HUES64 (cell line): ENCODE results near the gene C1orf198.

ENCODE experiments used
- H3K27ac ChIP-seq: 2 replicates; pipeline ENCODE4 v1.7.0; 2013; ENCODE audit warnings: low read depth, low read length, inconsistent platforms
- H3K27me3 ChIP-seq: 2 replicates; pipeline ENCODE4 v1.6.1; 2013; ENCODE audit warnings: mild to moderate bottlenecking, low read length; ENCODE audit not compliant: insufficient read depth
- H3K36me3 ChIP-seq: 2 replicates; pipeline ENCODE4 v1.6.1; 2013; ENCODE audit warnings: mild to moderate bottlenecking, low read length; ENCODE audit not compliant: insufficient read depth
- H3K4me1 ChIP-seq: 2 replicates; pipeline ENCODE4 v1.6.1; 2013; ENCODE audit warnings: mild to moderate bottlenecking, low read length, moderate library complexity; ENCODE audit not compliant: insufficient read depth
- H3K4me3 ChIP-seq: 2 replicates; pipeline ENCODE4 v1.5.1; 2013; ENCODE audit warnings: mild to moderate bottlenecking, low read length, moderate library complexity
- H3K9ac ChIP-seq: 2 replicates; pipeline ENCODE4 v1.6.1; 2013; ENCODE audit warnings: mild to moderate bottlenecking, low read depth, low read length
- H3K9me3 ChIP-seq: 2 replicates; pipeline ENCODE4 v1.6.1; 2013; ENCODE audit warnings: low read depth, low read length; ENCODE audit not compliant: insufficient read depth
- WGBS: fragments of 150-250, 120-280 bp; methylation state at CpG from one replicate; pipeline ENCODE4 v1.1.7; 2013; ENCODE audit warnings: missing lambda C conversion rate; 5-methylcytosine and 5-hydroxymethylcytosine counted together

Gene C1orf198

GRCh38 chr1:230858236-230858820, 10.0 kb downstream of the C1orf198 start:
- H3K27ac ChIP-seq = no peak overlapping the region
- no peaks in the 10 kb centered on the region for H3K27me3 ChIP-seq
- H3K4me1 ChIP-seq = peaks cover 10% of the 10 kb centered on the region; the same call in 1 of the 2 replicates
- 90% methylated on average over 6 of the region's 7 CpGs for WGBS
- H3K36me3 ChIP-seq = peaks cover 19% of the 10 kb centered on the region
- no peak overlapping the region for H3K9ac ChIP-seq
- no peak overlapping the region for H3K4me3 ChIP-seq
- H3K9me3 ChIP-seq = no peaks in the 10 kb centered on the region

GRCh38 chr1:230857822-230858221, 10.5 kb downstream of the C1orf198 start:
- WGBS = 60% methylated on average over 1 of the region's 1 CpG
- no peak overlapping the region for H3K27ac ChIP-seq
- H3K27me3 ChIP-seq = no peaks in the 10 kb centered on the region
- peaks cover 5% of the 10 kb centered on the region; the same call in 1 of the 2 replicates for H3K4me1 ChIP-seq
- no peak overlapping the region for H3K9ac ChIP-seq
- peaks cover 24% of the 10 kb centered on the region for H3K36me3 ChIP-seq
- H3K4me3 ChIP-seq = no peak overlapping the region
- peaks cover 2% of the 10 kb centered on the region; the same call in 1 of the 2 replicates for H3K9me3 ChIP-seq

GRCh38 chr1:230857077-230857476, 11.2 kb downstream of the C1orf198 start:
- 92% methylated on average over 13 of the region's 13 CpGs for WGBS
- Histone ChIP-seq H3K4me1 (peaks cover 5% of the 10 kb centered on the region; the same call in 1 of the 2 replicates), H3K36me3 (peaks cover 32% of the 10 kb centered on the region), H3K9ac (no peak overlapping the region), H3K4me3 (no peak overlapping the region), H3K27ac (no peak overlapping the region), H3K9me3 (peaks cover 2% of the 10 kb centered on the region; the same call in 1 of the 2 replicates), H3K27me3 (no peaks in the 10 kb centered on the region)

- H3K4me3 ChIP-seq = no peak overlapping the region
- peaks cover 16% of the 10 kb centered on the region; the same call in 1 of the 2 replicates for H3K4me1 ChIP-seq
- no peaks in the 10 kb centered on the region for H3K27me3 ChIP-seq
- H3K36me3 ChIP-seq = peaks cover 35% of the 10 kb centered on the region
- WGBS = 86% methylated on average over 4 of the region's 4 CpGs
- H3K27ac ChIP-seq = no peak overlapping the region
- peaks cover 2% of the 10 kb centered on the region; the same call in 1 of the 2 replicates for H3K9me3 ChIP-seq
- no peak overlapping the region for H3K9ac ChIP-seq
Observed at GRCh38 chr1:230855886-230856285, 12.4 kb downstream of the C1orf198 start.

DNA sequence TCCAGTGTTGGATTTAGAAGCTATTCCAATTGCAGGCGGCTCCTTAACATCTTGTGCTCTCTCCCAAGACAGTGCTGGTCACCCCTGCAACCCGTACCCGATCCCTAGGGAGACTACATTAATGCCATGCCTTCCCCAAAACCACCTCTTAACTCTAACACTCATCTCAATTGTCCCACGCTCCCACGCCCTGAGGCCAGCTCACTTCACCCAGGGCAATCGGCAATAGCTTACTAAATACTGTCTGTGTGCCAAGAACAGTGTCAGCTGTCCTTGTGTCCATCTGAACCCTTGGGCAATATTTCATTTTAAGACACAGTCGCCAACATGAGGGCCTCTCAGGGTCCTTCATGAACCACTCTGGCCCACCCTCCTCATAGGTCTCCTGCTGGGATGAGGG, 13.9 kb downstream of the C1orf198 start:
- 94% methylated on average over 7 of the region's 7 CpGs for WGBS
- Histone ChIP-seq H3K27ac (no peak overlapping the region), H3K4me3 (no peak overlapping the region), H3K4me1 (peaks cover 27% of the 10 kb centered on the region; the same call in 1 of the 2 replicates), H3K27me3 (no peaks in the 10 kb centered on the region), H3K36me3 (peaks cover 35% of the 10 kb centered on the region), H3K9me3 (peaks cover 2% of the 10 kb centered on the region; the same call in 1 of the 2 replicates), H3K9ac (no peak overlapping the region)

GRCh38 chr1:230853731-230854130, 14.6 kb downstream of the C1orf198 start:
- no peak overlapping the region for H3K27ac ChIP-seq
- WGBS = 96% methylated on average over 3 of the region's 3 CpGs

DNA sequence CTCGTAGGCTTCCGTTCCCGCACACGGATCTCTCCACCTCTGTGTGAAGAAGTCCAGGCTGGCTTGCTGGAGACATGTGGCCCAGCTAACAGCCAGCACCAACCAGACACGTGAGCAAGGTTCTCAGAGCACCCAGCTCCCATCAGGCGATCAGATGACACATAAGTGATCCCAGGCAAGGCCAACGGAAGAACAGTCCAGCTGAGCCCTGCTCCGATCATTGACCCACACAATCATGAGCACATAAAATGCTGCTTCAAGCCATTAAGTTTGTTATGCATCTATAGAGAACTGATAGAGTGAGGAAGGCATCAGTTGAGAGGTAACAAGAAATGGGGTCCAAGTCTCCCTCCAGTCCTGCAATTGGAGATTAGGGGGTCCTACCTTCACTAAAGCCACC, 15.4 kb downstream of the C1orf198 start:
- H3K9ac ChIP-seq = no peak overlapping the region
- peaks cover 27% of the 10 kb centered on the region; the same call in 1 of the 2 replicates for H3K4me1 ChIP-seq
- peaks cover 2% of the 10 kb centered on the region; the same call in 1 of the 2 replicates for H3K9me3 ChIP-seq
- no peak overlapping the region for H3K27ac ChIP-seq
- H3K36me3 ChIP-seq = peaks cover 35% of the 10 kb centered on the region
- H3K4me3 ChIP-seq = no peak overlapping the region
- 90% methylated on average over 8 of the region's 8 CpGs for WGBS
- no peaks in the 10 kb centered on the region for H3K27me3 ChIP-seq

More at GRCh38 chr1:230853731-230854130, 14.6 kb downstream of the C1orf198 start:
- Histone ChIP-seq H3K27me3 (no peaks in the 10 kb centered on the region), H3K9ac (no peak overlapping the region), H3K36me3 (peaks cover 35% of the 10 kb centered on the region), H3K4me1 (peaks cover 27% of the 10 kb centered on the region; the same call in 1 of the 2 replicates), H3K4me3 (no peak overlapping the region), H3K9me3 (peaks cover 2% of the 10 kb centered on the region; the same call in 1 of the 2 replicates)

DNA sequence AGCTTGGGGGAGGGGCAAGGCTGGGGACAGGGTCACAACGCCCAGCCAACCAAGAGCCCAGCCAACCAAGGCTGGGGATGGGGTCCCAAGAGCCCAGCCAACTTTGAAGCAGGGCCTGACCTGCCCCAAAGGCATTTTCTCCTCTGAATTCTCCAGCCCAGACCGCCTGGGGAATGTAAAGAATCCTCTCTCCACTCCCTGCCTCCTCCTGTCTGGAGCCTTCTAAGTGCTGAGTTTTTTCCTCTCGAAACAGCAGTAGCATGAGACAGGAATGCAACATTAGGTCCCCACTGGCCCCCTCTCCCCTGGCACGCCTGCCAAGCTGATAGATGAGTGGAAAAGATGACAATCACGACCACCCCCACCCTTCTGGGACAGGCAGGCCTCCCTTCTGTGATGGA, 17.0 kb downstream of the C1orf198 start:
- Histone ChIP-seq H3K4me1 (peaks cover 22% of the 10 kb centered on the region; the same call in 1 of the 2 replicates), H3K9ac (no peak overlapping the region), H3K36me3 (peaks cover 35% of the 10 kb centered on the region), H3K9me3 (peaks cover 2% of the 10 kb centered on the region; the same call in 1 of the 2 replicates), H3K4me3 (no peak overlapping the region), H3K27ac (0 out of 2 replicates have a peak overlapping the region, but pooled peaks have one; percentile 26), H3K27me3 (no peaks in the 10 kb centered on the region)
- 36% methylated on average over 3 of the region's 5 CpGs for WGBS

DNA sequence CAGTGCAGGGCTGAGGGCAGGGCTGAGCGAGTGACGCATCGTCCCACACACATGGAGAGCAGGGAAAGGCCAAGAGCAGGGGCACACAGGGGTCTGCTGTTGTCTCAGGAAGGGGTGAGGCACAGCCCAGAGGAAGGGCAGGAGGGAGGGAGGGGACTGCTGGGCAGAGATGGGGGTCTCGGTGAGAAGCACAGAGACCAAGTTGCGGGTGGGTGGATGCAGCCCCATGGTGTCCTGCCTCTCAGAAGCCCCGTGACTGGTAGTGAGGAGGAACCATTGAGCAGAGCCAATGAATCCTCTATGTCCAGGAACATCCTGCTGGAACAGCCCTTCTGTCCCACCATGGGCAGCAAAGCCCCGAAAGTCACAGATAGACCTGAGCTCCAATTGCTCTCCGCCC, 17.8 kb downstream of the C1orf198 start:
- no peaks in the 10 kb centered on the region for H3K27me3 ChIP-seq
- peak overlapping the region; percentile 26; the same call in 1 of the 2 replicates for H3K27ac ChIP-seq
- peaks cover 35% of the 10 kb centered on the region for H3K36me3 ChIP-seq
- peaks cover 2% of the 10 kb centered on the region; the same call in 1 of the 2 replicates for H3K9me3 ChIP-seq
- no peak overlapping the region for H3K4me3 ChIP-seq
- H3K4me1 ChIP-seq = peaks cover 22% of the 10 kb centered on the region; the same call in 1 of the 2 replicates
- WGBS = 81% methylated on average over 8 of the region's 8 CpGs
- peak overlapping the region; percentile 23; the same call in 1 of the 2 replicates for H3K9ac ChIP-seq

GRCh38 chr1:230849451-230850224, 18.7 kb downstream of the C1orf198 start:
- Histone ChIP-seq H3K4me3 (no peak overlapping the region), H3K27ac (no peak overlapping the region), H3K4me1 (peaks cover 22% of the 10 kb centered on the region; the same call in 1 of the 2 replicates), H3K9ac (no peak overlapping the region), H3K27me3 (no peaks in the 10 kb centered on the region), H3K9me3 (peaks cover 2% of the 10 kb centered on the region; the same call in 1 of the 2 replicates), H3K36me3 (peaks cover 29% of the 10 kb centered on the region; the same call in 1 of the 2 replicates)
- 83% methylated on average over 14 of the region's 14 CpGs for WGBS

- Histone ChIP-seq H3K4me3 (no peak overlapping the region), H3K27ac (no peak overlapping the region), H3K9ac (no peak overlapping the region), H3K27me3 (no peaks in the 10 kb centered on the region), H3K36me3 (peaks cover 24% of the 10 kb centered on the region), H3K4me1 (peaks cover 22% of the 10 kb centered on the region; the same call in 1 of the 2 replicates), H3K9me3 (peaks cover 2% of the 10 kb centered on the region; the same call in 1 of the 2 replicates)
- 96% methylated on average over 2 of the region's 3 CpGs for WGBS
Observed at GRCh38 chr1:230848235-230848634, 20.1 kb downstream of the C1orf198 start.
